ENCODE measurements around the gene GJB4.
"Not testable (repeated sequence)": the region's sequence is repeated elsewhere in the genome, so short reads cannot be mapped to it uniquely, and the experiment has no call there.

GJB4 gene

GRCh38 chr1:34746785-34747637 lies 12.5 kb upstream of the GJB4 start:
- DNase-seq, result no peak

GRCh38 chr1:34747638-34747941 lies 11.9 kb upstream of the GJB4 start:
- DNase-seq, result no peak

- no peak for DNase-seq
Observed at GRCh38 chr1:34749992-34750391, 9.5 kb upstream of the GJB4 start.

GRCh38 chr1:34750610-34751009 lies 8.9 kb upstream of the GJB4 start:
- DNase-seq, result no peak

- DNase-seq, result no peak
Observed at GRCh38 chr1:34753163-34753562, 6.4 kb upstream of the GJB4 start.

GRCh38 chr1:34754964-34755637 lies 4.4 kb upstream of the GJB4 start, which contains the start of gene GJB5:
TSS of gene GJB5 (plus strand) at chr1:34755047. CDS start at chr1:34757331, 2,284 bp downstream.
- no peak for DNase-seq

- DNase-seq, result no peak
Observed at GRCh38 chr1:34755961-34756360, 3.6 kb upstream of the GJB4 start.

GRCh38 chr1:34757386-34757785 lies 2.2 kb upstream of the GJB4 start:
- DNase-seq, result no peak

- no peak for DNase-seq
Observed at GRCh38 chr1:34758751-34759150, 789 bp upstream of the GJB4 start.

- no peak for DNase-seq
Observed at GRCh38 chr1:34761176-34761761, 1.7 kb downstream of the GJB4 start.

- DNase-seq, result no peak
Observed at GRCh38 chr1:34761776-34762307, 2.3 kb downstream of the GJB4 start.

GRCh38 chr1:34762474-34763141 lies 3.1 kb downstream of the GJB4 start:
- no peak for DNase-seq

- DNase-seq, result peak; percentile 26
Observed at GRCh38 chr1:34763142-34763781, 3.7 kb downstream of the GJB4 start.

- no peak for DNase-seq
Observed at GRCh38 chr1:34768856-34769255, 9.3 kb downstream of the GJB4 start.

- no peak for DNase-seq
Observed at GRCh38 chr1:34770891-34771504, 11.5 kb downstream of the GJB4 start.

GRCh38 chr1:34771573-34772371 lies 12.2 kb downstream of the GJB4 start:
- no peak for DNase-seq

GRCh38 chr1:34773114-34773513 lies 13.6 kb downstream of the GJB4 start:
- DNase-seq, result not testable (repeated sequence)

GRCh38 chr1:34774957-34775356 lies 15.4 kb downstream of the GJB4 start:
- DNase-seq, result no peak

GRCh38 chr1:34776911-34777310 lies 17.4 kb downstream of the GJB4 start:
- DNase-seq, result no peak

GRCh38 chr1:34777519-34778321 lies 18.2 kb downstream of the GJB4 start:
- no peak for DNase-seq

Data from fibroblast of skin of abdomen (primary cell).